Measurements from ENCODE around the gene ERC2.
A peak's percentile ranks its signal among the peaks of the same experiment; 100 is the strongest.

Gene ERC2

DNA sequence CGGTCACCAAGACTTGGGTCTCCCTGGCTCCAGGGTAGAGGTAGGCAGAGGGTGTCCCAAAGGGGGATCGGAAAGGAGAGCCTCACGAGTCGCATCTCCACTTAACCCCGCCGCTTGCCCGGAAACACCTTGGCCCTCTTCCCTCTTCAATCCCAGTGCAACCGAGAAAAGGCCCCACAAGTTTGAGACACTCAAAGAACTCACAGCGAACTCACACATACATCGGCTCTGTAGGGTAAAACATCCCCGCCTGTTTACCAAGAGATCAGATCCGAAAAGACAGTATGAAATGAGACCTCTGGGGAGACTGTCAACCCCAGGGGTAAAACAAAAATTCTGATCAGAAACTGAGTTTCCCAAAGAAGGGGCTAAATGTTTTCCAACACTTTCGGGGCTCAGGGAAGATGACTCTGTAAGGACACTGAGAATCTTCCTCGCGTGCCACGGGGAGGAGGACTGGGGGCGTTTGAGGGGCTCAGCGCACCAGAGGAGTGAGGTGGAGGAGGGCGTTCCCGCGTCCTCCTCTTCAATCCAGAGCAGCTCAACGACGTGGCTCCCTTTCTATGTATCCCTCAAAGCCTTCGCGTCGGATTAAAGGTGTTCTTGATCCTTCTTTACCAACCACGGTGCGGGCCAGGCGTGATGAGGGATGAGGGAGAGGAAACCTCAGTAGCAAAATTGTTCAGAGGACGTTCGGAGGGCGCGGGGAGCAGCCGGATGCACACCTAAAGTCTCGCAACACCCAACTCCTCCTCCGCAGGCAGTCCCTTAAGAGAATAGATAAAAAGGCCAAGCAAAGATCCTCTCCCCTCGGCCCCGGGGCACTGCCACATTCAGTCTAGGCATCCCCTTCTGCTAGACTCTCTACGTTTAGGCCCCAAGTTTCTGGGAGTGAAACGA is 984.8 kb downstream of the ERC2 start:
- Histone ChIP-seq H3K4me1 (ENCODE audit: insufficient read depth, low read length) (no peaks in the 10 kb centered on the region; the same call in 1 of the 2 replicates), H3K9ac (ENCODE audit: low read depth, low read length) (peak overlapping the region; percentile 65; the same call in 1 of the 2 replicates), H3K9me3 (ENCODE audit: control insufficient read depth, insufficient read depth, low read length) (no peaks in the 10 kb centered on the region; the same call in 1 of the 2 replicates), H3K36me3 (ENCODE audit: insufficient read depth, low read length) (no peaks in the 10 kb centered on the region)

DNA sequence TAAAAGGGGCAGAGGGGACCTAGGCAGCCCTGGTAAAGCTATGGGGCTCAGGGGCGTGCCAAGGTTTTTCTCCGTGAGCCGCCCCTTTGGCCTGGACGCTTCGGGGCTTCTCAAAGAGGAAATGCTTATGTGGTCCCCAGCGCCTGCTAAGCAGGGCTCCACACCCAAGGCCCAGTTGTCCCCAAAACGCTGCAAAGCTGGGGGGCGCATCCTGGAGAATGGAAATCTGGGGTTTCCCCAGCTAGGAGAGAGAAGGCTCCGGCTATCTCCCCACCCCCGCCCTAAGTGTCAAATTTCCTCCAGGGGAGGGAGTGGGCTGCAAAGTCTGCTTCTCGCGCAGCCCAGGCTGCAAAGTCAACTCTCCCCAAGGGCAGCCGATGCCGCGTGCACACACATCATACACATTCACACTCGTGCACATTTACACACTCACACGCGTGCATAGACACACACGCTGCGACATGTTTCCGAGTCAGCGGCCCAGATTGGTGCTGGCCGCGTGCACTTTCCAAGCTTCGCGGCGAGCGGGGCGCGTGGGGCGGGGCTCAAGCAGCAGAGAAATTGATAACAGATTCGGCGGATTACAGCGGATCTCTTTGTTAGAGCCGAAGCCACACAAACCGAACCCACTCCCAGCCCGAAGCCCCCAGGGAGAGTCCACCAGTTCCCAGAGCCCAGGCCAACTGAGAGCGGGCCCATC is 985.6 kb downstream of the ERC2 start:
- Histone ChIP-seq H3K4me1 (ENCODE audit: insufficient read depth, low read length) (no peaks in the 10 kb centered on the region; the same call in 1 of the 2 replicates), H3K36me3 (ENCODE audit: insufficient read depth, low read length) (no peaks in the 10 kb centered on the region), H3K9me3 (ENCODE audit: control insufficient read depth, insufficient read depth, low read length) (no peaks in the 10 kb centered on the region; the same call in 1 of the 2 replicates), H3K9ac (ENCODE audit: low read depth, low read length) (peak overlapping the region; percentile 65; the same call in 1 of the 2 replicates)

DNA sequence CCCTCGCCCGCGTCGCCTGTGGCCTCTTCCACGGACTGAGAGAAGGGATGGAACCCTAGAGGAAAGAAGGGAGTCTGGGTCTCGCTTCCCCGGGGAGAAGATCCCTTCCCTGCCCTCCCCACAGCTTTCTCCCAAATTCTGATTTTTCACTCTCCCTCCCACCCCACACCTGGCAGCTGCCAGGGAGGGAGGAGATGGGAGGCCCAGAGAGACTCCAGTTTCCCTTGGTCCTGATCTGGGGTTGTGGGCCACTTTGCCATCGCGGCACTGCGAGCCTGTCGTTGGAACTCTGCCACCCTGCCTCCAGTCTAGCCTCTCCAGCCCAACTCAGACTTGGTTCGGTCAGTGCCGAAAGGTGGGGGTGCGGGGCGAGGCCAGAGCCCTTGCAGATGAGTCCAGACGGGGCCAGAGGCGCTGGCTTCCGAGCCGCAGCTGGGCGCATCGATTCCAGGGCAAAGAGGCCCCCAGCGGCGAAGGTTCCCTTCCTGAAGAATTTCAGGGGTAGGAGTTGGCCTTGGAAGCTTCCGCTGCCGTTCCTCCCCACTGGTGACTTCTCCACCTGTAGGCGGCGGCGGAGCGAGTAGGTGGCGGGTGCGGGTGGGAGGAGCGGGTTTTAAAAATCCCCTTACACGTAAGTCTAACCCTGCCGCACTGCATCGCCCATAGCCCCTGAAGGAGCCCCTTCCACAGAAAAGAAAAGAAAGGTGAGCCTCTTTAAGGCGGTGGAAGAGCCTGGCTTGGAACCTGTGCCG is 986.3 kb downstream of the ERC2 start:
- Histone ChIP-seq H3K9me3 (ENCODE audit: control insufficient read depth, insufficient read depth, low read length) (no peaks in the 10 kb centered on the region; the same call in 1 of the 2 replicates), H3K4me1 (ENCODE audit: insufficient read depth, low read length) (no peaks in the 10 kb centered on the region; the same call in 1 of the 2 replicates), H3K9ac (ENCODE audit: low read depth, low read length) (peak overlapping the region; percentile 65; the same call in 1 of the 2 replicates), H3K36me3 (ENCODE audit: insufficient read depth, low read length) (no peaks in the 10 kb centered on the region)

DNA sequence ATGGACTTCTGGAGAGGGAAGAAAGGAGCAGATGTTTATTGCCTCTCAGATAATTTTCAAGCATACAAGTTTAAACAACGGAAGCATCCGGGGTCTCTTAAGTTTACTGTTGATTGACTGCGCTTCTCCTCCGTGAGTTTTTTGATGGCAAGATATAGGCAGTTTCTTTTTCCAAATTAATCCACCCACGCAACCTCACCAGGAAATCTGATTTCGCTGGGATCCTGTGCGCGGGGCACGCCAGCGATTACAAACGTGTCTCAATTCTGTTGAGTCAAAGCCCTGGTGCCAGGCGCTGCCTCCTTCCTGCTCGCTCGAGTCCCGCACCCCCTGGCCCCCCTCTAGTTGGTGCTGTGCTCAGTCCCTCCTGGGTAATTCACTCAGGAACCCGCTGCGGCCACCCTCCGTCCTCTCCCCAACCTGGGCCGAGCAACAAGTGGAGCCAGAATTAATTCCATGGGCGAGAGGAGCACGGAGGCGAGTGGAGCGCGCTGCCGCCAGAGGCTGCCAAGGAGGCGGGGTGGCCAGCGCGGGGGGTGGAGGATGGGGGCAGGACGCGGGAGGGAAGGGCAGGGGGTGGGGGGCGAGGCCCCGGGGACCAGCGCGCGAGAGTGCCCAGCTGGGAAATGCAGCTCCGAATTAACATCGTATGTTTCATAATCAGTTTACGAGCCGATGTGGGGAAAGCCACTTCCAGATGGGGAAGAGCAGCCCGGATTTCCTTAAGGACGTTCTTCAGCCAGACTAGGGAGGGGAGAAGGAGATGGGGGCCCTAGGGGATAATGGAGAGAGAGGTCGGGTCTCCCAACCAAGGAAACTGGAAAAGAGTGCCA is 987.1 kb downstream of the ERC2 start:
- Histone ChIP-seq H3K36me3 (ENCODE audit: insufficient read depth, low read length) (no peaks in the 10 kb centered on the region), H3K9ac (ENCODE audit: low read depth, low read length) (peak overlapping the region; percentile 65), H3K9me3 (ENCODE audit: control insufficient read depth, insufficient read depth, low read length) (no peaks in the 10 kb centered on the region; the same call in 1 of the 2 replicates), H3K4me1 (ENCODE audit: insufficient read depth, low read length) (no peaks in the 10 kb centered on the region; the same call in 1 of the 2 replicates)

DNA sequence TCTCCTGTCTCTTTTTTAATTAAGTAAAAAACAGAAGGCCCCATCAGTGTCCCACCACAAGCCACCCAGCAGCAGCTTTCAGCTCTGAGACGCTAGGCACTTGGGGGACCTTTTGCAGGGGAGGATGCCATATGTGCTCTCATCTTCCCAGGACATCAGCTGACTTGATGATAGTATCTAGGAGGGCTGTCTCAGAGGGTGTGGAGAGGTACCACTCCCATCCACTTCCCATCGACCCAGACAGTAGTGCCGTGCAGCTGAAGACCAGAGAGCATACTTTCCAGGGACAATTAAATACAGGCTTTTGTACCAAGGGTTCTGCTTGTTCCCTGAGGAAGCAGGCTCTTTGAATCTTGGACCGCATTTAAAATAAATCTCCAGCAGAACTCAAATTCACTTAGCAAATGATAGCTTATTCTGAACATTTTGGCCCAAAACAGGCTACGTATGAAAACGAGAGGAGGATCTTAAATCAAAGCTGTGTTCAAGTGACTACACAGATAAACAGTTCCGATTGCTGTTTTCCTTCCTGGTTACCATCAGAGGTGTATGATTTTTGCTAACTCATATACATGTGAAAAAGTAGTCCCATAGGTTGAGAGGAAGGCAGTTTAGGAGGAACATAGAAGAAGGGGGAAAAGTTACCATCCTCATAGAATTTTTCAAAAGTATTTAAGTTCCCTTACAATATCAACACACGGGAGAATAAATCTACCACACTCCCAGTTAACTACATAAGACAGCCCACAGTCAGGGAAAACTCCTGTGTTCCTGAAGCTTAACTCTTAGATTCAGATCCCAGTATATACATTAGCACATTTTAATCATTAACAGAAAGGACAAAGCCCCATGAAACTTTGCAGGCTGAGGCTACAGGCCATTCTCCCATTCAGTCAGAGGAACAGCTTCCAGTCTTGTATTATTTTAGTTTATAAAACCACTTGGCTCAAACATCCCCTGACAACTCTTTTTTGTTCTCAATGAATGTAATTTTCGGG is 990.7 kb downstream of the ERC2 start:
- no peaks in the 10 kb centered on the region for H3K36me3 ChIP-seq (ENCODE audit: insufficient read depth, low read length)
- no peak overlapping the region for H3K9ac ChIP-seq (ENCODE audit: low read depth, low read length)
- no peaks in the 10 kb centered on the region for H3K4me1 ChIP-seq (ENCODE audit: insufficient read depth, low read length)
- H3K9me3 ChIP-seq (ENCODE audit: control insufficient read depth, insufficient read depth, low read length), result no peaks in the 10 kb centered on the region

DNA sequence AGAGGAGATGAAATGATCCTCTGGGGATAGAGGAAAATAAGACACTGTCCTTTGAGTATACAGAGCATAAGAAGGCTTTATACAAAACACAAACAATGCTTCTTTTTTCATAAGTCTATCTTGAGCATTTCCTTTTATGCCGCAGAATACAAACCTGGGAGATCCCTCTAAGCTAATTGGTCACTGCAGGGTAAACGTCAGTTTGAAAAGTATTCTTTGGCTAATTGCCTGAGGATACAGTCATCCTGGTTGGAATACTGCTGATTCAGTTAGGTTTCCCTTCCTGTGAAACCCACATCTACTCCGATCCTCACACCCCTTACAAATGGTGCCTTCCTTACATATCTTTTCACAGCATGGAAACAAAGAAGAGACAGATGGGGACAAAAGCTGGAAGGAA is 991.8 kb downstream of the ERC2 start:
- Histone ChIP-seq H3K9me3 (ENCODE audit: control insufficient read depth, insufficient read depth, low read length) (no peaks in the 10 kb centered on the region), H3K4me1 (ENCODE audit: insufficient read depth, low read length) (no peaks in the 10 kb centered on the region), H3K9ac (ENCODE audit: low read depth, low read length) (no peak overlapping the region), H3K36me3 (ENCODE audit: insufficient read depth, low read length) (no peaks in the 10 kb centered on the region)

DNA sequence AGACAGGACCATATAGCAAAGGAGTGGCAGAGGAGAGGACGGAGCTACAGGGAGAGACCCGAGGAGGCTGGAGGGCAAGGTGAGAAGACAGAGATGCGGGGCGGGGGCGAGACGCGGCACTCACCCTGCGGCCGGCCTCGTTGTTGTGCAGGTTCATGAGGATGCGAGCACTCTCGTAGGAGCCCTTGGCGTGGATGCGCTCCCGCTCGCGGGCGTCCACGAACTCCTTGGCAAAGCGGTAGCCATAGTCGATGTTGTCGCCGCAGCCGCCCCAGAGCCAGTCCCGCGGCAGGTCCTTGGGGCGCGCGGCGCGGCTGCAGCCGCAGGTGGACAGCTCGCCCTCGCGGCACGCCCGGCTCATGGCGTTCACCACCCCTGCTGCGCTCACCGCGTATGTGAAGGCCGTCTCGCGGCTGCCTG is 994.0 kb downstream of the ERC2 start:
- Histone ChIP-seq H3K9me3 (ENCODE audit: control insufficient read depth, insufficient read depth, low read length) (no peaks in the 10 kb centered on the region), H3K9ac (ENCODE audit: low read depth, low read length) (peak overlapping the region; percentile 19; the same call in 1 of the 2 replicates), H3K4me1 (ENCODE audit: insufficient read depth, low read length) (no peaks in the 10 kb centered on the region), H3K36me3 (ENCODE audit: insufficient read depth, low read length) (no peaks in the 10 kb centered on the region)

DNA sequence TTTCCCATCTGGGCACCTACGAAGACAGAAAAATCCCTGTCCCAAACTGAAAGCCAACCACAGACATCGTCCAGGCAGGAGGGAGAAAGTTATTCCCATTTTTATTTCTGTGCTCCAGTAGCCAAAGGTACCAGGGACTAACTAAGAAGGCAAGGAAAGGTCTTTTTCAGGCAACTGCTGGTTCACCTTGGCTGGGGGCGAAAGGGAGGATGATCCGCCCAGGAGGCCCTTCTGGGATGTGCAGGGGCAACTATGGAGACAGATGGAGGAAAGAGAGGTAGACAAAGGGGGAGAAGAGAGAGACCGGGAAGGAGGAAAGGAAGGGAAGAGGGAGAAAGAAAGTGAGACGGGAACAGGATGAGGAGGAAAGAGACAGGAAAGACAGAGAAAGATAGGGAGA is 994.5 kb downstream of the ERC2 start:
- Histone ChIP-seq H3K9me3 (ENCODE audit: control insufficient read depth, insufficient read depth, low read length) (no peaks in the 10 kb centered on the region), H3K9ac (ENCODE audit: low read depth, low read length) (peak overlapping the region; percentile 19; the same call in 1 of the 2 replicates), H3K36me3 (ENCODE audit: insufficient read depth, low read length) (no peaks in the 10 kb centered on the region), H3K4me1 (ENCODE audit: insufficient read depth, low read length) (0 out of 2 replicates have a peak, but pooled peaks cover 2% of the 10 kb centered on the region)

DNA sequence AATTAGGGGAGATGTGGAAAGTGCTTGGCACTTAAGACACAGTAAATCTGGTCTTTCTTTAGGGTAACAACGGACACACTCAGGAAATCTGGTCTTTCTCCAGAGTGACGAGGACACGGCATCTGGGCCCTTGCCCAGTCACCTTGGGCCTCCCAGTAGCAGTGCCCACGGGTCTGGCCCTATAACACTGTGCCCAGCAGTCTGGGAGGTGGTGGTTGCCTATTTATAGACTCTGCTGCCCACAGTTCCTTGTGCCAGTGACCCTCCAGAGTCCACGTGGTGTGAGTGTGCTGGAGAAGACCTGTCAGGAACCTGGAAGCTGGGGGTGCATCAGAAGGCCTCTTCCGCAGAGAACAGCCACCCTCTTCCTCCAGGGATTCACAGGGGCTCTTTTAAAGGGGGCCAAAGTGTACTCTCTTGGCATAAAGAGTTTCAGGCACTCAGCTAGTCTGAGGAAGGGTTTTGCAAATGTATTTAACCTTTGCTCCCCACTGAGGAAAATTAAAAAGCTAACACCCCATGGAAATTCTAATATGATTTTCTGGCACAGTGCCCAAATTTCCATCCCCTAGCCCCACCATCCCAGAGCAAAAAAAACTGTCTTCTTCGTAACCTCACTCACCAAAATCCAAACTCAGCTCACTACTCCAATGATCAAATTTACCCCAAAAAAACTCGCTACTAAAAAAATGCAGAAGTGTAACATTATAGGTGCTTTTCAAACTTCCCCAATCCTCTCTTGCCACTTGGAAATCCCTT is 996.6 kb downstream of the ERC2 start:
- Histone ChIP-seq H3K9me3 (ENCODE audit: control insufficient read depth, insufficient read depth, low read length) (no peaks in the 10 kb centered on the region), H3K36me3 (ENCODE audit: insufficient read depth, low read length) (no peaks in the 10 kb centered on the region), H3K9ac (ENCODE audit: low read depth, low read length) (no peak overlapping the region), H3K4me1 (ENCODE audit: insufficient read depth, low read length) (0 out of 2 replicates have a peak, but pooled peaks cover 5% of the 10 kb centered on the region)

DNA sequence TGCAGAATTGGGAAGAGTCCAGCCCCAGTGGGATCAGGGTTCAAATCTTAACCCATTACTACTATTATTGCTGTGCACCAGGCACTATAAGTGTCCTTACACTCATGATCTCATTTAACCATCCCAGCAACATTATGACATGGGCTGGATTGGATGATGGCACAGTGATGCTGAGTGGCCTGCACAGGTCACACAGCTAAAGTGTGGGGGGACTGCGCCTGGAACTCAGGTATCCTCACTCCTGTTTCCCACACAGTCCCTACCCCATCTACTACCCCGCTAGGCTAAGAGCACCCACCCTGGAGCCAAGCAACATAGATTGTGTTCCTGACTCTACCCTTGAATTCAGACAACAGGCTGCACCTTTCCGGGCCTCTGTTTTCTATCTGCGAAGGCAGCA is 997.2 kb downstream of the ERC2 start:
- Histone ChIP-seq H3K36me3 (ENCODE audit: insufficient read depth, low read length) (no peaks in the 10 kb centered on the region), H3K9me3 (ENCODE audit: control insufficient read depth, insufficient read depth, low read length) (no peaks in the 10 kb centered on the region), H3K4me1 (ENCODE audit: insufficient read depth, low read length) (0 out of 2 replicates have a peak, but pooled peaks cover 5% of the 10 kb centered on the region)

DNA sequence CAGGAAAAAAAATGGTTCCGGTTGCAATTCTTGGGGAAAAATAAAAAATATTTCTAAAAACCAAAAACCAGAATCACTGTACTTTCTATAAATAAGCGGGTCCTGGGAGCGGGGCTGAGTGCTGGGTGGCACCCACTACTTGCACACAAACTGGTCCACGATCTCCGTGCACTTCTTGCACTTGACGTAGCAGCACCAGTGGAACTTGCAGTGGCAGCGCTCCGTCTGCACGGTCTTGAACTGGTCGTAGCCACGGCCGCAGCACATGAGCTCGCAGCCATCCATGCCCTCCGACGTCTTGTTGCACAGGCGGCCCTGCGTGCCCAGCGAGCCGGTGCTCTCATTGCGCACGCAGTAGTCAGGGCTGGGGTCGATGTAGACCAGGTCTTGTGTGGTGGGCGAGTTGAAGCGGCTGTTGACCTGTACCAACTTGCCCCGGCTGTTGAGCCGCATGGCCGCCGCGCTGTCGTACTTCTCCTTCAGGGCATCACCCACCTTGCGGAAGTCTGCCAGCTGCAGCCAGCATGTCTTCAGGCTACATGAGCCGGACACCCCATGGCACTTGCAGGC is 998.2 kb downstream of the ERC2 start:
- H3K36me3 ChIP-seq (ENCODE audit: insufficient read depth, low read length), result no peaks in the 10 kb centered on the region
- H3K9ac ChIP-seq (ENCODE audit: low read depth, low read length), result no peak overlapping the region
- H3K9me3 ChIP-seq (ENCODE audit: control insufficient read depth, insufficient read depth, low read length), result no peaks in the 10 kb centered on the region
- H3K4me1 ChIP-seq (ENCODE audit: insufficient read depth, low read length), result 0 out of 2 replicates have a peak, but pooled peaks cover 5% of the 10 kb centered on the region

More for the DNA sequence above, 997.2 kb downstream of the ERC2 start:
- H3K9ac ChIP-seq (ENCODE audit: low read depth, low read length), result no peak overlapping the region

DNA sequence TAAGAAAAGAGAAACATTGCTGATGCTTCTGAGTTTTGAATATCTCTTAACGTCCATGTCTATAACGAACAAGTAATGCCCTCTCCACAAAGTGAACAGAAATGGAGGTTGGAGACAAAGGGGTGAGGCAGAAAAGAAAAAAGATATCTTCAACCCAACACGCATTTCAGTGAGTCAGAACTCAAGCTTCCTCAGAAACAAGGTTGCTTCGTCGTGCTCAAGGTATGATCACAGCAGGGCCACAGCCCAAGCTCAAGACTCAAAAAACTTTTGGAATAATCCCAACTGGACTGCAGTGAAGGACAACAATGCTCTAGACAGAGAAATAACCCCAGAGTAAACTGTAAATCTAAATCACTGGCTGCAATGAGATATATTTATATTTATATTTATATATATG is 1000.0 kb downstream of the ERC2 start:
- H3K4me1 ChIP-seq (ENCODE audit: insufficient read depth, low read length), result peaks cover 9% of the 10 kb centered on the region; the same call in 1 of the 2 replicates
- H3K36me3 ChIP-seq (ENCODE audit: insufficient read depth, low read length), result no peaks in the 10 kb centered on the region
- no peaks in the 10 kb centered on the region for H3K9me3 ChIP-seq (ENCODE audit: control insufficient read depth, insufficient read depth, low read length)
- no peak overlapping the region for H3K9ac ChIP-seq (ENCODE audit: low read depth, low read length)
